B cell (primary cell): ENCODE data around the gene FAM210B. TPM values are rescaled to one million over a fixed set of nuclear protein-coding genes. Genes with fewer than 3 reads are reported as not detected.

Experiments used
- ATAC-seq: fragments of 200-7000 bp; cut with Tn5 transposase; one replicate; pipeline ENCODE4 v1.10.0; 2021; ENCODE audit warnings: low read depth, mild to moderate bottlenecking, moderate number of reproducible peaks, moderate library complexity
- CTCF ChIA-PET: fragments of 350-600 bp; sonication (Branson Sonifier 250); formaldehyde crosslinking; loops from one replicate; lab custom pipeline; 2021; ENCODE audit warnings: antibody characterized with exemption, inconsistent platforms; lab: Charles Lee
- POLR2A ChIA-PET: fragments of 350-600 bp; sonication (Branson Sonifier 250); formaldehyde crosslinking; loops from one replicate; lab custom pipeline; 2021; ENCODE audit warnings: antibody characterized with exemption; lab: Charles Lee
- DNase-seq: peaks from one replicate; pipeline ENCODE4 v3.0.0; 2013
- H2AFZ ChIP-seq: 2 replicates; pipeline ENCODE4 v1.6.1; 2012; ENCODE audit warnings: mild to moderate bottlenecking, low read depth, low read length; ENCODE audit not compliant: insufficient read depth, poor library complexity, severe bottlenecking
- H3K27ac ChIP-seq, 2 donors: 1 replicate in 1 of 2; 2 replicates in 1 of 2; pipeline ENCODE4 v1.5.1; 2012 to 2013; ENCODE audit warnings: low read length in 2 of 2, mild to moderate bottlenecking in 2 of 2, moderate library complexity in 1 of 2
- H3K27me3 ChIP-seq, 4 experiments: fragments of 200-600 bp in 1 of 4; sonication (generic) in 1 of 4; replicated peaks in 1 of 4; 1 replicate in 2 of 4; 2 replicates in 2 of 4; pipeline versions ENCODE4 v1.6.1 to v1.7.0; 2013 to 2016; ENCODE audit warnings: low read length in 3 of 4, mild to moderate bottlenecking in 2 of 4, mixed read lengths in 1 of 4, moderate library complexity in 1 of 4; ENCODE audit not compliant: insufficient read depth in 4 of 4, control insufficient read depth in 3 of 4; ENCODE audit errors: control extremely low read depth in 1 of 4
- H3K36me3 ChIP-seq, 2 experiments: replicated peaks in 1 of 2; 1 replicate in 1 of 2; 2 replicates in 1 of 2; pipeline versions ENCODE4 v1.6.1 to v1.7.1; 2013; ENCODE audit warnings: low read length in 1 of 2; ENCODE audit not compliant: insufficient read depth in 2 of 2, control insufficient read depth in 1 of 2; ENCODE audit errors: control extremely low read depth in 1 of 2, extremely low read depth in 1 of 2
- H3K4me1 ChIP-seq, 2 donors: fragments of 200-600 bp in 1 of 2; sonication (generic) in 1 of 2; 1 replicate in 1 of 2; 2 replicates in 1 of 2; pipeline versions ENCODE4 v1.5.1 to v1.6.1; 2013 to 2017; ENCODE audit warnings: low read length in 2 of 2; ENCODE audit not compliant: control insufficient read depth in 2 of 2, insufficient read depth in 2 of 2
- H3K4me2 ChIP-seq: replicated peaks from 2 replicates; pipeline ENCODE3; 2012; ENCODE audit warnings: mild to moderate bottlenecking, low read depth, low read length; ENCODE audit not compliant: poor library complexity, severe bottlenecking
- H3K4me3 ChIP-seq, 5 experiments: fragments of 200-600 bp in 1 of 5; sonication (generic) in 1 of 5; 1 replicate in 3 of 5; 2 replicates in 2 of 5; pipeline versions ENCODE4 v1.5.1 to v1.7.0; 2011 to 2016; ENCODE audit warnings: low read length in 4 of 5, mild to moderate bottlenecking in 4 of 5, low read depth in 2 of 5, control low read depth in 1 of 5, moderate library complexity in 1 of 5; ENCODE audit not compliant: insufficient read depth in 1 of 5; ENCODE audit errors: control extremely low read depth in 1 of 5, extremely low read depth in 1 of 5
- H3K79me2 ChIP-seq: fragments of 200-600 bp; sonication (generic); one replicate; pipeline ENCODE4 v1.6.0; 2016; ENCODE audit warnings: low read length; ENCODE audit not compliant: control insufficient read depth, insufficient read depth
- H3K9ac ChIP-seq: fragments of 200-600 bp; sonication (generic); 2 replicates; pipeline ENCODE4 v1.6.1; 2017; ENCODE audit warnings: mild to moderate bottlenecking, low read length, moderate library complexity
- H3K9me3 ChIP-seq, 3 donors: one replicate each; pipeline versions ENCODE4 v1.6.1 to v1.7.1; 2013; ENCODE audit warnings: low read length in 2 of 3; ENCODE audit not compliant: control insufficient read depth in 2 of 3, insufficient read depth in 1 of 3; ENCODE audit errors: control extremely low read depth in 1 of 3
- H4K20me1 ChIP-seq: 2 replicates; pipeline ENCODE4 v1.6.0; 2012; ENCODE audit warnings: mild to moderate bottlenecking, low read length; ENCODE audit not compliant: insufficient read depth, control insufficient read depth, poor library complexity, severe bottlenecking
- H3K27ac Mint-ChIP-seq: one replicate; pipeline ENCODE4 v1.8.0; 2021; ENCODE audit warnings: mixed read lengths
- H3K27me3 Mint-ChIP-seq: one replicate; pipeline ENCODE4 v1.8.0; 2021; ENCODE audit warnings: mixed read lengths
- H3K4me1 Mint-ChIP-seq: one replicate; pipeline ENCODE4 v1.8.0; 2021; ENCODE audit warnings: mixed read lengths
- H3K4me3 Mint-ChIP-seq: one replicate; pipeline ENCODE4 v1.8.0; 2021; ENCODE audit warnings: mixed read lengths
- H3K9me3 Mint-ChIP-seq: one replicate; pipeline ENCODE4 v1.8.0; 2022; ENCODE audit warnings: mixed read lengths; ENCODE audit not compliant: insufficient read depth
- CTCF ChIP-seq: fragments of 200-600 bp; IDR thresholded peaks from one replicate; pipeline ENCODE4 v1.8.0; 2022; ENCODE audit warnings: antibody characterized with exemption, mild to moderate bottlenecking
- EZH2 ChIP-seq: IDR thresholded peaks from 2 replicates; pipeline ENCODE4 v1.6.1; 2012; ENCODE audit warnings: borderline replicate concordance, low read depth, mild to moderate bottlenecking, moderate library complexity, low read length; ENCODE audit not compliant: insufficient read depth, poor library complexity, severe bottlenecking
- WGBS: methylation state at CpG from one replicate; pipeline ENCODE4 v1.1.5; 2013; ENCODE audit warnings: missing lambda C conversion rate; ENCODE audit not compliant: insufficient coverage; 5-methylcytosine and 5-hydroxymethylcytosine counted together
- intact Hi-C: fragments of 100-400 bp; cut with micrococcal nuclease; formaldehyde crosslinking; loops from one replicate; pipeline ENCODE4 v1.10.0; 2022
- polyA plus RNA-seq: library from polyadenylated mRNA; depleted of rRNA; stranded (reverse); fragments of >200 nt; gene quantifications from 2 replicates; pipeline ENCODE4 v1.2.3, GENCODE V29; 2012
- total RNA-seq, 2 donors: library from RNA; stranded (reverse); fragments of 120-200 nt in 1 of 2; gene quantifications; 1 replicate in 1 of 2; 2 replicates in 1 of 2; pipeline versions ENCODE4 v1.2.3 to v1.2.4, GENCODE V29; 2013 to 2022

The FAM210B gene
- total and polyA plus RNA-seq, 2 donors (not counting 1 experiment from before 2014, with no cell fraction given): 4.0 to 13.6 TPM

- Histone ChIP-seq H2AFZ (no peak overlapping the region), H3K9ac (no peak overlapping the region), H3K36me3 (peaks cover 6 to 47% of the 10 kb centered on the region in 2 experiments), H3K4me2 (no peak overlapping the region), H3K9me3 (no peaks in the 10 kb centered on the region), H3K79me2 (peaks cover 29% of the 10 kb centered on the region), H3K4me3 (no peak overlapping the region), H3K27ac (no peak overlapping the region), H3K27me3 (no peaks in the 10 kb centered on the region), H4K20me1 (peaks cover 7% of the 10 kb centered on the region), H3K4me1 (peaks cover 16 to 21% of the 10 kb centered on the region in 2 donors)
- Mint-ChIP-seq H3K4me3 (no peak overlapping the region), H3K27me3 (no peaks in the 10 kb centered on the region), H3K9me3 (no peaks in the 10 kb centered on the region), H3K27ac (no peak overlapping the region), H3K4me1 (peaks cover 24% of the 10 kb centered on the region)
- TF ChIP-seq CTCF (no peak), EZH2 (no peak)
- DNase-seq (no peak), ATAC-seq (no peak)
- 100% methylated on average over 3 of the region's 4 CpGs for whole genome bisulfite sequencing
- ChIA-PET CTCF (interaction anchor here (0.7 to 1.3 kb wide), 2 partner anchors 9 to 1198 kb away, joined by 3 to 4 read pairs; no protein-coding TSS in a partner anchor), POLR2A (no interaction called here)
- intact Hi-C loops: loop anchor here (10.0 kb wide), 1 partner anchor 1320 kb away; the partner anchor contains the start of gene PMEPA1
Observed at GRCh38 chr20:56395166-56395565, 36.4 kb downstream of the FAM210B start.

- Histone ChIP-seq H3K4me3 (no peak overlapping the region), H2AFZ (no peak overlapping the region), H3K9ac (no peak overlapping the region), H3K27ac (no peak overlapping the region), H3K9me3 (no peaks in the 10 kb centered on the region), H3K4me1 (no peaks in the 10 kb centered on the region), H3K36me3 (peaks cover 14 to 71% of the 10 kb centered on the region in 2 experiments), H3K4me2 (no peak overlapping the region), H4K20me1 (peaks cover 14% of the 10 kb centered on the region), H3K27me3 (no peaks in the 10 kb centered on the region), H3K79me2 (peaks cover 23% of the 10 kb centered on the region)
- ATAC-seq (peak; percentile 47), DNase-seq (peak; percentile 77)
- no peak overlapping the region for H3K4me3 Mint-ChIP-seq
- peaks cover 6% of the 10 kb centered on the region for H3K4me1 Mint-ChIP-seq
- POLR2A ChIA-PET: no interaction called here
- no peak overlapping the region for H3K27ac Mint-ChIP-seq
- H3K27me3 Mint-ChIP-seq: no peaks in the 10 kb centered on the region
- TF ChIP-seq CTCF (peak; percentile 96), EZH2 (no peak)
- CTCF ChIA-PET: interaction anchor here (0.9 to 1.8 kb wide), 4 partner anchors 9 to 116 kb away, joined by 3 to 5 read pairs (median 3); no protein-coding TSS in a partner anchor
- no peaks in the 10 kb centered on the region for H3K9me3 Mint-ChIP-seq
- intact Hi-C loops: loop anchor here (1.0 kb wide), 2 partner anchors 68 to 116 kb away; partner anchors contain the start of gene RTF2
Observed at GRCh38 chr20:56400001-56400640, 41.3 kb downstream of the FAM210B start.
